Activated T-helper 9 cell treated with anti-CD3 and anti-CD28 coated beads, Interleukin-2, amount 50 U/mL, for 16 hours (primary cell): Measurements from ENCODE around the gene PRIM1.
A peak's percentile ranks its signal among the peaks of the same experiment; 100 is the strongest.
"Not testable (repeated sequence)": the region's sequence is repeated elsewhere in the genome, so short reads cannot be mapped to it uniquely, and the experiment has no call there.

Experiments
- DNase-seq: peaks from one replicate; pipeline ENCODE4 v3.0.0-alpha.2; 2020; ENCODE audit warnings: low read depth

PRIM1 gene

DNA sequence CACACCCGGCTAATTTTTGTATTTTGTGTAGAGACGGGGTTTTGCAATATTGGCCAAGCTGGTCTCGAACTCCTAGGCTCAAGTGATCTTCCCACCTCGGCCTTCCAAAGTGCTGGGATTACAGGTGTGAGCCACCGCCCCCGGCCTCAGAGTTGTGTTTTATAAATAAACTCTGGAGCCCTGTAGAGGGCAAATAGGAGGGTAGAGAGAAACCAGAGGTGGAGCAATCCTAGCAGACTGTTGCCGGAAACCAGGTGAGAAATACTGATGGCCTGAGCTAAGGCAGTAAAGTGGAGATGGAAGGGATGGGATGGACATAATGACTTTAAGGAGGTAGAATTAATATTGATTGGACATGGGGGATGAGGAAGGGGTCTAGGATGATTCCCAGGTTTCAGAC is 8.3 kb upstream of the PRIM1 start:
- no peak for DNase-seq

DNA sequence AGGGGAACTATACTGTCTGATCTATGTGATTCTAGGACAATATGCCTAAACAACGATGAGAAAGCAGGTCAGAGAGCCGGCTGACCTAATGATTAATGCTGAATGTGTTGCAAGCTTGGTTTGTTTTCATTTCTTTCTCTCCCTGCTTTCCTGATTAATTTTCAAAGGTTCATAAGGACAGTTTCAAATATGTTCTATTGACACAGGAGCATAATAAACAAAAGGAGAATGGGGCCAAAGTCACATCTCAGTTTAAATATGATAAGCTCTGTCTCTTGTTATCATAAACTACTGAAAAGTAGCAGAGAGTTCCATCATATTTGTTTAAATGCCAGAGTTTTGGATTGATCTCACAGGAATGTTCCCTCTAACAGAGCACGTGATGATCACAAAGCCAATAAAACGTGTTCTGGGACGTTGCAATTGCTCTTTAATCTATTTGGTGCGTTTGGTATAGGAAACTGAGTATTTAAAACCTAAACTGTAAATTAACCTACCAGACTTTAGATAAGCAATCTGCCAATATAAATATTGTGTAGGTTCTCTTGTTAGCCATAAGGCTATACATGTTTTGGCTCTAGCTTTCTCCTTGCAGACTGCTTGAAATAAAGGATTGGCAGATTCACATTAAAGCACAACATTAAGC is 7.3 kb upstream of the PRIM1 start:
- no peak for DNase-seq

DNA sequence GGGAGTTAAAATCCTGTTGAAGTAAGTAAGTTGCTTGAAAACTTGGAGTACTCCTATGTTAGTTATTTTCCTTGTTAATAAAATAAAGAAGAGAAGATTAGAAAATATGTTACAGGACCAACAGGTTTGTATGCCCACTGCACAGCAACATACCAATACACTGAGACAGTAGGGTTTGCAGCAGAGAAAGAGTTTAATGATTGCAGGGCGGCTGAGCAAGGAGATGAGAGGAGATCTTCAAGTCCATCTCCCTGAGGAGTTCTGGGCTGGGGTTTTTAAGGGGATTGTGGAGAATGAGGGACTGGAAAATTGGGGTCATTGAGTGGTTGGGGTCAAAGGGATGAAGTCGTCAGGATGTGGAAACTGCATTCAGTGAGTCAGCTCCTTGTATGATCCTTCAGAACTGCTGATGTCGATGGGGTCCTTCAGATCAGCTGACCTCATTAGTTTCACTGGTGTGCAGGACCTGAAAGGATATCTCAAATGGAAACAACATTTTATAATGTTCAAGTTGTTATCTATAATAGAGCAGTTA is 6.7 kb upstream of the PRIM1 start:
- DNase-seq: no peak

- DNase-seq: not testable (repeated sequence)
These were observed 5.8 kb upstream of the PRIM1 start for GRCh38 chr12:56757971-56758370.

GRCh38 chr12:56753566-56753965 is 1.4 kb upstream of the PRIM1 start:
- no peak for DNase-seq

DNA sequence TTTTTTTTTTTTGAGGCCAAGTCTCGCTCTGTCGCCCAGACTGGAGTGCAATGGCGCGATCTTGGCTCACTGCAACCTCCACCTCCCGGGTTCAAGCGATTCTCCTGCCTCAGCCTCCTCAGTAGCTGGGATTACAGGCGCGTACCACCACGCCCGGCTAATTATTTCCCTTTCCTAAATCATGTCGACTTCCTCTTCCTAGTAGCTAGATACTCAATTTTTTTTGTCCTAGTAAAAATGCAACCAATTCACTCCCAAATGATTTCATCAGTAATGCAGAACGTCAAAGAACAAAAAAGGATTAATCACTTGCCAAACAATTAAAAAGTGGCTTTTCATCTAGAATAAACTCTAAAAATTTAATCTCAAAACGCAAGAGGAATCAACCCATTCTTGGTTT is 1.5 kb downstream of the PRIM1 start:
- not testable (repeated sequence) for DNase-seq

DNA sequence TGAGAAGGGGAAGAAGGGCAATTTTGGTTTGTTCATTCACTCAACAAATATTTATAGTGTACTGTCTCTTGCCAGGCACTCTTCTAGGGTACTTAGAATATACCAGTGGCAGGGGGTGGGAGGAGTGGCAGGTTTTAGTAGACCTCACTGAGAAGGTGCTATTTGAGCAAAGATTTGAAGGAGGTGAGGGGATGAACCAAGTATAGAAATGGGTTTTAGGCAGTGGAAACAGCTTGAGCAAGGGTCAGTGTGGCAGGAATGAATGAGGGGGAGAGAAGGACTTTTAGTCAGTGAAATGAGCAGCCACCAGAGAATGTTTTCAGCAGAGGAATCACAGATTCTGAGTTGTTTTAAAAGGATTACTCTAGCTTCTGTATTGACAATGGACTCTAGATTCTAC is 2.3 kb downstream of the PRIM1 start:
- DNase-seq: no peak

DNA sequence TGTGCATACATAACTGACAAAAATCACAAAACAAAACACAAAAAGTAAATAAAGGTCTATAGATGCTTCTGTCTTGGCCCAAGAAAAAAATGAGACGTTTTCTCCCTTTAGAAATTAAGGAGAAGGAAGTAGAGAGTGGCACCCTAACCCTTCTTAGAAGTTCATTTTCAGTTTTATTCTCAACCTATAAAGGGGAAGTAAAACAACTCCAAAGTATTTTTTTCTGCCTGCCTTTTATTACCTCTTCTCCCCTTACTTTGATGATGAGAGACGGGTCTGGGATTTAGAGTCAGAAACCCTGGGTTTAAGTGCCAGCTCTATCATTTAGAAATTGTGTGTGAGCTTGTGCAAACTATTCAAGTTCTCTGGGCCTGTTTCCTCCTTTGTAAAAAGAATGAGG is 2.8 kb downstream of the PRIM1 start:
- DNase-seq: no peak

DNA sequence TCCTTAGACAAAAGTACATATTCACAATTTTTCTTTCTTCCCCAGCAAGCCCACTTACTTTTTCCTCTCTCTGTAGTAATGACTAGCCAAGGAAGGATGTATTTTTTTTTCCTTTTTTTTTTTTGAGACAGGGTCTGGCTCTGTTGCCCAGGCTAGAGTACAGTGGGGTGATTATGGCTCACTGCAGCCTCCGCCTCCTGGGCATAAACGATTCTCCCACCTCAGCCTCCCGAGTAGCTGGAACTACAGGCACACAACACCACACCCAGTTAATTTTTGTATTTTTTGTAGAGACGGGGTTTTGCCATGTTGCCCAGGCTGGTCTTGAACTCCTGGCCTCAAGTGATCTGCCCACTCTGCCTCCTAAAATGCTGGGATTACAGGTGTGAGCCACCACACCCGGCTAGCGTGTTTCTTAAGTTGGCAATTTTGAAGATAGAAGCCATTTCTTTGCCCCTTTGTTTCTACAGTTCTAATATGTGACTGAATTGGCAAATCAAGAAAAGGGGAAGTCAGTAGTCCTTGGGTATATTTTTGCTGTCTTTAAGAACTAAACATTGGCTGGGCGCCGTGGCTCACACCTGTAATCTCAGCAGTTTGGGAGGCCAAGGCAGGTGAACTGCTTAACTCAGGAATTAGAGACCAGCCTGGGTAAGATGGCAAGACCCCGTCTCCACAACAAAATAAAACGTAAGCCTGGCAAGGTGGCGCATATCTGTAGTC is 23.8 kb downstream of the PRIM1 start:
- no peak for DNase-seq

DNA sequence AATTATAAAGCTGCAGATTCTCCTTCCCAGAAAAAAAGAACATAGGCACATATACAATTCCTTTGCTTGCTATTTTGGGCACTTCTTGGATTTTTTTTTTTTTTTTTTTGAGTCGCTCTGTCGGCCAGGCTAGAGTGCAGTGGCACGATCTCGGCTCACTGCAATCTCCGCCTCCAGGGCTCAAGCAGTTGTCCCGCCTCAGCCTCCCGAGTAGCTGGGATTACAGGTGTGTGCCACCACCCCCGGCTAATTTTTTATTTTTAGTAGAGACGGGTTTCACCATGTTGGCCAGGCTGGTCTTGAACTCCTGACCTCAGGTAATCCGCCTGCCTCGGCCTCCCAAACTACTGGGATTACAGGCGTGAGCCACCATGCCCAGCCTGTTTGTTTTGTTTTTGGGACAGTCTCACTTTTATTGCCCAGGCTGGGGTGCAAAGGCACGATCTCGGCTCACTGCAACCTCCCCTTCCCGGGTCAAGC is 25.9 kb downstream of the PRIM1 start:
- DNase-seq: not testable (repeated sequence)

DNA sequence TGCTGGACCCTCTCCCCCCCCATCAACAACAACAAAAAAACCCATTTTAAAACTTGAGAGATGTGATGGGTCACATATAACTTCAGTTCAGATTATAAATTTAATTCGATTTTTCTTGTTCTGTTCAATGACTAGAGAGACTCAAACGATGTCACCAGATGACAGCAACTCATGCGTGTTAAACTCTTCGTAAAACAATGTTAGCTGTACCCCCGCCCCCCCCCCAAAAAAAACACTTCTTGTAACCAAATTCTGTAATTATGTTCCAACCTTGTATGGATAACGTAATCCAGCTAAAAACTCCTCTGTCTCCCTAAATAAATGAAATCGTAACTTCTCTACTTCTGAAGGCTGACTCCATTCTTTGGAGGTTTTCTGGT is 26.4 kb downstream of the PRIM1 start:
- no peak for DNase-seq

DNA sequence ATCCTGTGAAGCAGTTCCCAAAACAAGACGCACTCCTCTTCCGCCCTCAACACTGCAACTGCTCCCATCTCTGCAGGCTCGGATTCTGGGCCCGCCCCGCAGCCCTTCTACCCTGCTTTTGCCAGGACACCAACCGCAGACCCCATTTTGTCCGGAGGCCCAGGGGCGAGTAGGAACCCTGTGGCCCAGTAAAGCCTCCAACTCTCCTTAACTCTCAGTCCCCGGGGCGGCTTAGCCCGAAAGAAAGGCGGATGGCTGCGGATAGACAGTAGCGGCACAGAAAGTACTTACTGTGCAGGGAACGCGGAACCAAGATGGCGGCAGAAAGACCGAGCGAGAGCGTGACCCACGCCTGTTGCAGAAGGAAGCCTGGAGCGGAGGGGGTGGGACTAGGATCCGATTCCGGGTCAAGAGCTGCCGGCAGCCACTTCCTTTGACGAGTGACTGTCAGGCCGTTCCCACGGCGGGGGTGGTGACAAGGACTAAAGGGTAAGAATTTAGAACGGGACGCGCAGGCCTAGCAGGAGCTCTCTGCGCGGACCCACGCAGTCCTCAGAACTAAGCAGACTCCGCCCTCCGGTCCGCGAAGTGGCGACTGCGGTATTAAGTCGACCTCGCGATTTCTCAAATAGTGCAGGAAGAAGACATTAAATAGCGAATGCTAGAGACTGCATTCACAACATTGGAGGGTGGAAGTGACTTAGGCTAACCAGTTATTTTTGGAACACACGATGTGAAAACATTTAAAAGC is 27.0 kb downstream of the PRIM1 start, which contains the start of gene NACA:
Gene NACA (minus strand): TSS at position 328 of the 751 bp plus-strand sequence. CDS start 778 bp downstream, outside the sequence.
- DNase-seq: peak; percentile 98

- no peak for DNase-seq
These were observed 27.5 kb downstream of the PRIM1 start for GRCh38 chr12:56724701-56724971.

DNA sequence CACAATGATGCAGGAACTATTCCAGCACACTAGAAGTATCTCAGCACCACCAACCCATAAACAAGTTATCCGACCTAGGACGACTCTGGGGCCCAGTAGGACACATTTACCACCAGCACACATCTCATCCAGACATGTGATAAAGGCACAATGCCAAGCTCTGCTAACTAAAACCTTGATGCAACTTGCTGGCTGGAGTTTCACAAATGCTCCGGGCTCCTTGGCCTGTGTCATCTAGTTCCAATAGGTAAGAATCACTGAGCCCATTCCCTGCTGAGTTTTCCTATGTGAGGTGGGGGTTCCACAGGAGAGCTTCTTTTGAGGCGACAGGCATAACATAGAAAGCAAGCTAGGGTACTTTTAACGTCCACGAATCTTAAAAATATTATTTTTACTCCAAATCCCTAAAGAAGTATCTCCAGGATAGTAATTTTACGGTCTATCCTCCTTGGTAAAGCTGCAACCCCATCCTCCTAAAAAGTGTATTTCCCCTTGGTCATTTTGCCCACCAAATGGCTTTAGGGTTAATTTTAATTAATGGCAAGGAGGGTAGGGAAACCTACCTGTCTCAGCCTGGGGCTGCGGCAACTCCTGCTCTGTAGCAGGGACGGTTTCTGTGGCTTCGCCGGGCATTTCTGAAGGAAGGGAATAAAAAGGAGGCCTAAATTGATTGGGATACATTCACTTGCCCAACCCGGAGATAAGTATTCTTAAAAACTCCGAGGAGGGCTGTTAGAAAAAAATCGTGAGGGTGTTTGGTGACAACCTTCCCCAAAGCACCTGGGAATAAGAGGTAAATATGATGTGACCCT is 28.0 kb downstream of the PRIM1 start:
- no peak for DNase-seq

GRCh38 chr12:56723352-56723751 is 28.8 kb downstream of the PRIM1 start:
- DNase-seq: no peak

GRCh38 chr12:56722832-56723231 is 29.3 kb downstream of the PRIM1 start:
- DNase-seq: no peak

GRCh38 chr12:56721721-56722120 is 30.4 kb downstream of the PRIM1 start:
- DNase-seq: no peak

- no peak for DNase-seq
These were observed 30.9 kb downstream of the PRIM1 start for GRCh38 chr12:56721216-56721615.

- no peak for DNase-seq
These were observed 31.4 kb downstream of the PRIM1 start for GRCh38 chr12:56720731-56721151.

- DNase-seq: no peak
These were observed 33.1 kb downstream of the PRIM1 start for GRCh38 chr12:56719056-56719455.

DNA sequence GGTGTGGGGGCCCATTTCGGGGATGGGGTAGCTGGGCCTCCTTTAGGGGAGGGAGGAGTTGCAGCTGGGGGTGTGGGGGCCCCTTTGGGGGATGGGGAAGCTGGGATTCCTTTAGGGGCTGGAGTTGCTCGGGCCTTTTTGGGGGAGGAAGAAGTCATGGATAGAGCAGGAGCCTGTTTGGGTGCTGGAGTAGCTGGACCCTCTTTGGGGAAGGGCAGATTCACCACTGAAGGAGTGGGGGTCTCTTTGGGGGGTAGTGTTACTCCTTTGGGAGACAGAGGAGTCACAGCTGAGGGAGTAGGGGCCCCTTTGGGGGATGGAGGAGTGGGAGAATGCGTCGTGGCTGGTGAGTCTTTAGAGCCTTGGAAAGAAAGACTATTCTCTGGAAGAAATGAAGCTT is 33.5 kb downstream of the PRIM1 start:
- no peak for DNase-seq

DNA sequence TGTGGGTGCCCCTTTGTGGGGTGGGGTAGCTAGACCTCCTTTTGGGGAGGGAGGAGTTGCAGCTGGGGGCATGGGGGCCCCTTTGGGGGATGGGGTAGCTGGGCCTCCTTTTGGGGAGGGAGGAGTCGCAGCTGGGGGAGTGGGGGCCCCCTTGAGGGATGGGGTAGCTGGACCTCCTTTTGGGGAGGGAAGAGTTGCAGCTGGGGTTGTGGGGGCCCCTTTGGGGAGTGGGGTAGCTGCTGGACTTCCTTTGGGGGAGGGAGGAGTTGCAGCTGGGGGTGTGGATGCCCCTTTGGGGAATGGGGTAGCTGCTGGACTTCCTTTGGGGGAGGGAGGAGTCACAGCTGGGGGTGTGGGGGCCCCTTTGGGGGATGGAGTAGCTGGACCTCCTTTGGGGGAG is 34.0 kb downstream of the PRIM1 start:
- no peak for DNase-seq
